IgD-negative memory B cell (primary cell): ENCODE data around the gene CDHR2. TPM values are rescaled to one million over a fixed set of nuclear protein-coding genes. Genes with fewer than 3 reads are reported as not detected.

Experiments used
- H3K27ac Mint-ChIP-seq, 3 donors: one replicate each; pipeline ENCODE4 v1.8.0; 2020 to 2022; ENCODE audit warnings: mild to moderate bottlenecking in 3 of 3, mixed read lengths in 3 of 3, moderate library complexity in 1 of 3
- H3K27me3 Mint-ChIP-seq: one replicate; pipeline ENCODE4 v1.8.0; 2021; ENCODE audit warnings: mixed read lengths
- H3K36me3 Mint-ChIP-seq: one replicate; pipeline ENCODE4 v1.8.0; 2020; ENCODE audit warnings: mild to moderate bottlenecking, mixed read lengths
- H3K4me1 Mint-ChIP-seq, 3 donors: one replicate each; pipeline ENCODE4 v1.8.0; 2020 to 2022; ENCODE audit warnings: mixed read lengths in 3 of 3, mild to moderate bottlenecking in 1 of 3
- H3K4me3 Mint-ChIP-seq, 4 donors: one replicate each; pipeline ENCODE4 v1.8.0; 2020 to 2022; ENCODE audit warnings: mild to moderate bottlenecking in 4 of 4, mixed read lengths in 4 of 4, moderate library complexity in 3 of 4
- H3K9me3 Mint-ChIP-seq, 3 donors: one replicate each; pipeline ENCODE4 v1.8.0; 2020 to 2021; ENCODE audit warnings: mixed read lengths in 3 of 3, mild to moderate bottlenecking in 1 of 3
- polyA plus RNA-seq: library from polyadenylated mRNA; unstranded; fragments of 300-500 nt; fragmentation: Illumina TruSeq; gene quantifications from one replicate; pipeline ENCODE4 v1.2.3, GENCODE V29; 2021

CDHR2 gene
- polyA plus RNA-seq, 1 donor from 2014 or later, result not detected

DNA sequence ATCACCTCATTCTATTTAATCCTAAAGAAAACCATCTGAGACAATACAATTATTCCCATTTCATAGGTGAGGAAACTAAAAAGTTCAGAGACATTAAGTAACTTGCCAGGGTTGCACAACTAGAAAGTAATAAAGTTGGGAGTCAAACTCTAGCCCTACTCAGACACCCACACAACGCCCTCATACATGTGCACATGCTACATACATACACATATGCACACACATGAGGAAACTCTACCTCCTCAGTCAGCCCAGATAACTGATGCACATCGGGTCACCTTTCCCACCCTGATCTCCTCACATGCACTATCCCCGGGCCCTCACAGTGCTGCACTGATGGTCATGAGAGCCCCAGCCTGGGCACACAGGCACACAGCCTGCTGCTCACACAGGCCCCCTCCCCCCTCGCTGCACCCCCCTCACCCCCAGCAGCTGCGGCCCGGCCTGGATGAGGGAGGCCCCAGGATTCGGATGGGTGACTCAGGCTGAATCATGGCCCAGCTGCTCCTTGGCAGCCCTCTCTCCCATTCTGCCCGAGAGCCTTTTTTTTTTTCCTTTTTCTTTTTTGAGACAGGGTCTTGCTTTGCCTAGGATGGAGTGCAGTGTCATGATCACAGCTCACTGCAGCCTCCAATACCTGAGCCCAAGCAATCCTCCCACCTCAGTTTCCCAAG, 65.8 kb downstream of the CDHR2 start:
- peaks cover 0 to 4% (median 0%) of the 10 kb centered on the region in 3 donors for H3K4me1 Mint-ChIP-seq
- peak overlapping the region in 1 of 4 donors; percentile 13 for H3K4me3 Mint-ChIP-seq
- peaks cover 56% of the 10 kb centered on the region for H3K27me3 Mint-ChIP-seq
- no peaks in the 10 kb centered on the region for H3K36me3 Mint-ChIP-seq
- H3K9me3 Mint-ChIP-seq, result peaks cover 0 to 2% (median 0%) of the 10 kb centered on the region in 3 donors
- no peak overlapping the region for H3K27ac Mint-ChIP-seq

DNA sequence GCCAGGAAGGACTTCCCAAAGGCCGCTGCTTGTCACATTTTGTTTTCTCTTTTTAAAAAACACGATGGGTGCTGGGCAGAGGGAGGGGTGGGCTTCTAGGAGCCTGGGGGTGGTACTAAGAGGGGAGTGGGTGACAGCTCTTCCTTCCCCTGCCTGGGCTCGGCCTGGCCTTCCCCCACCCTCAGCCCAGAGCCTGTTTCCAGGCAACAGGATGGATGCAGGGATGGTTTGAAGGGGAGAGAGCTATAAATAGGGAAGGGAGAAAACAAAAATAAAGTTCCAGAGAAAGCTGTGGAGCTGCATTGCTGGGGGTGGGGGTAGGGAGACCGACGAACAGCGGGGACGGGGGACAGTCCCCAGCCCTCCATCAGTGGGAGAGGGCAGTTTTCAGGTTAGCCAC, 67.4 kb downstream of the CDHR2 start:
- H3K36me3 Mint-ChIP-seq, result no peaks in the 10 kb centered on the region
- peaks cover 3 to 6% (median 5%) of the 10 kb centered on the region in 3 donors for H3K4me1 Mint-ChIP-seq
- H3K27ac Mint-ChIP-seq, result peak overlapping the region in 1 of 3 donors; percentile 57
- no peak overlapping the region for H3K4me3 Mint-ChIP-seq
- peaks cover 67% of the 10 kb centered on the region for H3K27me3 Mint-ChIP-seq
- H3K9me3 Mint-ChIP-seq, result peaks cover 0 to 2% (median 0%) of the 10 kb centered on the region in 3 donors

DNA sequence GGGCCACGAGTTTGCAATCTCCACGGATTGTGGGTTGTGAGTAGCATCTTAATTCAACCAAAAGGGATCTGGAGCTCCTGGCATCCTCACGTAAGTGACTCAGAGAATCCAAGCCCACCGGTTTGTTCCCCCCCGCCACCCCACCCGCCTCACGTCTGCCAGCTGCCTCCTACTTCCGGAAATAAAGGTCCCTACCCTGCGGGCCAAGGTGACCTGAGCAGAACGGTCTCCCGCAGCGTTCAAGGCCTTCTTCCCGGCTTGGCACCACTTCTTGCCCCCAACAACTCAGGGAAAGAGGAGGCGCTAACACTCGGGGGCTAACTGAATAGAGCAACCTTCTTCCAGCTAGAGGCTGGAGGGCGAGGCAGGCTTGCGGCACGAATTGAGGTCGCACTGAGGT, 69.6 kb downstream of the CDHR2 start:
- Mint-ChIP-seq H3K4me1 (peaks cover 3 to 6% (median 5%) of the 10 kb centered on the region in 3 donors), H3K4me3 (peak overlapping the region in 1 of 4 donors; percentile 28), H3K36me3 (no peaks in the 10 kb centered on the region), H3K27me3 (peaks cover 54% of the 10 kb centered on the region), H3K27ac (peak overlapping the region in 1 of 3 donors; percentile 31), H3K9me3 (no peaks in the 10 kb centered on the region)

DNA sequence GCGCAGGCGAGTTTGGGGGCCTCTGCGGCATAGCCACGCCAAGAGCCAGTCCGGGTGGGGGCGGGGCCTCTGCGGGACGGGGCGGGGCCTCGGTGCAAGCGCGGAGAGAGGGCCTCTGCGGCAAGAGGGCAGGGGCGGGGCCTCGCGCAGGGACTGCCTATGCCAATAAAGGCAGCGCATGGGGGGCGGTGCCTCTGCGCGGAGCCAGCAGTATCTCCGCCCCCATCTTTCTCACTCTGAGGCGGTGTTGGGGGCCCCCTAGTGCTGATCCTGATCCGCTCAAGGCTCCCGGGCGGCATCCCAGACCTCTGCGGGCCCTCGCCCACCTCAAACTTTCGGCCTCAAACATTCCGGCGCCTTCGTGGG, 70.0 kb downstream of the CDHR2 start:
- Mint-ChIP-seq H3K4me3 (peak overlapping the region in 1 of 4 donors; percentile 28), H3K27me3 (peaks cover 53% of the 10 kb centered on the region), H3K36me3 (no peaks in the 10 kb centered on the region), H3K9me3 (no peaks in the 10 kb centered on the region), H3K4me1 (peaks cover 4 to 6% (median 5%) of the 10 kb centered on the region in 3 donors), H3K27ac (peak overlapping the region in 2 of 3 donors; percentile 31 to 63)

DNA sequence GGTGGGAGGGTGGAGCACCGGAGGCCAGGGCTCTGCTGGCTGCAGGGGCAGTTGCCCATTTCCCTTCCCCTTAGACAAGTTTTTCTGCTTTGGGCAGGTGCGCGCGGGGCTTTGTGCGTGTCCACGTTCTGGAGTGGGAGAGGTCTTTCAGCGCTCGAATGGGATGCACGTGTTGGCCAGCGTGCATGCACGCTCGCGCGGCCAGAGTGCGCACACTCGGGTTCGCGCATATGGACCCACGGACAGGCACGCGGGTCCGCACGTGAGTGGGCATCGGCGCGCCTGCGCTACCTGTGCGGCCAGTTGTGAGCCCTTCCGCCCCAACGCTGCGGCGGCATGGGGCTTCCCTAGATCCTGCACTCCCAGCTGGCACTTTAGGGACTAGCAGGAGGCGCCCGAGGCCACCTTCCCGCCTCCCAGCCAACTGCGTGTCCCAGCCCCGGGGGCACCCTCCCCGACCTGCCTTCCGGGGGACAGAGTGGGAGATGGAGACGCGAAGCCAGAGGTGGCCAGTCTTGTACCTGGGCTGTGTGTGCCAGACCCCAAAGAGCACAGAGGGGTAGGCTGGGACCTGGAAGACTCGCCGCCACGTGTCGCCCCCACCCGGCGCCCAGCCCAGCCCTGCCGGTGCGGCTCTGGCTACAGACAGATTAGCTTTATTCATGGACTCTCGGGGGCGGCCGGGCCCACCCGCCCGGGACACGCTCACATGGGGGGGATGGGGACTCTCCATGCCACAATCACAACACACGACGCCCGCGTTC, 70.6 kb downstream of the CDHR2 start:
- H3K4me3 Mint-ChIP-seq, result peak overlapping the region in 1 of 4 donors; percentile 19
- H3K27me3 Mint-ChIP-seq, result peaks cover 53% of the 10 kb centered on the region
- H3K36me3 Mint-ChIP-seq, result no peaks in the 10 kb centered on the region
- peaks cover 5 to 6% (median 5%) of the 10 kb centered on the region in 3 donors for H3K4me1 Mint-ChIP-seq
- peak overlapping the region in 1 of 3 donors; percentile 63 for H3K27ac Mint-ChIP-seq
- no peaks in the 10 kb centered on the region for H3K9me3 Mint-ChIP-seq

DNA sequence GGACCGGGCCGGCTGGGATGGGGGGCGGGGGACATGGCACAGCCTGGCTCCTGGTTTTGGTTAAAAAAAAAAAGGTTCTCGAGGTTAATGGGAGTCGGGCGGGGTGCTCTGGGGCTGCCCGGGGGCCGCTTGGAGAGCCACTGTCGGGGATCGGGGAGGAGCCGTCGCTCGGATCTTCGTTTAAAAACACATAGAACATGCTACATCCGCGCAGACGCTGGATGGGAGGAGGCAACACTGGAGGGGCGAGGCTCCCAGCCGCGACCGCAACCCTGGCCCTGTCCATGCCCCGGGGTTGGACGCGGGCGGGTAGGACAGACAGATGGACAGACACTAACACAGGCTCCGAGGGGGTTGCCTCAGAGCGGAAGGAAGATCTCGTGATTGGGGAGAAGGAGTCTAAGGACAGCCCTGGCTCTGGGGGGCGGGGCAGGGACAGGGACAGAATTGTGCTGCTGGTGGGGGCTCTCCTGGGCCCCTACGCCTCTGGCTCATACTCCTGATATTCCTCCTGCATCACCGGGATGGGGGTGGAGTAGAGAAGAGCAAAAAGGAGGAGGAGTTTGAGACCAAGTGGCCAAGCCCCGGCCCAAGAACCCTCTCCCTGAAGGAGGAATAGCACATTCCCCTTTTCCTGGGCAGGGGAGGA, 71.3 kb downstream of the CDHR2 start:
- peak overlapping the region in 2 of 4 donors; percentile 19 to 86 for H3K4me3 Mint-ChIP-seq
- H3K36me3 Mint-ChIP-seq, result no peaks in the 10 kb centered on the region
- no peaks in the 10 kb centered on the region for H3K9me3 Mint-ChIP-seq
- H3K27ac Mint-ChIP-seq, result no peak overlapping the region
- H3K27me3 Mint-ChIP-seq, result peaks cover 50% of the 10 kb centered on the region
- H3K4me1 Mint-ChIP-seq, result peaks cover 5 to 6% (median 5%) of the 10 kb centered on the region in 3 donors

DNA sequence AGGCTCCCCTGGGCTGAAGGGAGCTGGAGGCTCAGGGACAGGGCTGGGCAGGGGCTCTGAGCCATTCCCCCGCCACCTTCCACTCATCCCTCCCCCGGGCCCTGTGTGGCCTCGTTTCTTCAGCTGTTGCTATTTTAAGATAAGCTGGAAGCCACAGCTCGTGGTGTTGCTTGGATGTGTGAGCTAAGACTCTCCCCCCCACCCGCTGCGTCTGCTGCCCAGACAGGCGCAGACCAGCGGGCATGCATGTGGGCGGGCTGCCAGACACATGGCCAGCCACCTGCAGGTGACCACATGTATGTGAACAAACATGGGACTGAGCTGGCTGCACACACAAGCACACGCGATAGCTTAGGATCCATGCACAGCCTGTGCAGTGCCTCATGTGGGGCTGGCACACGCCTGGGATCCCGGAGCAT, 72.5 kb downstream of the CDHR2 start:
- Mint-ChIP-seq H3K4me1 (peaks cover 5 to 8% (median 6%) of the 10 kb centered on the region in 3 donors), H3K9me3 (no peaks in the 10 kb centered on the region), H3K4me3 (no peak overlapping the region), H3K27ac (no peak overlapping the region), H3K27me3 (peaks cover 47% of the 10 kb centered on the region), H3K36me3 (no peaks in the 10 kb centered on the region)

DNA sequence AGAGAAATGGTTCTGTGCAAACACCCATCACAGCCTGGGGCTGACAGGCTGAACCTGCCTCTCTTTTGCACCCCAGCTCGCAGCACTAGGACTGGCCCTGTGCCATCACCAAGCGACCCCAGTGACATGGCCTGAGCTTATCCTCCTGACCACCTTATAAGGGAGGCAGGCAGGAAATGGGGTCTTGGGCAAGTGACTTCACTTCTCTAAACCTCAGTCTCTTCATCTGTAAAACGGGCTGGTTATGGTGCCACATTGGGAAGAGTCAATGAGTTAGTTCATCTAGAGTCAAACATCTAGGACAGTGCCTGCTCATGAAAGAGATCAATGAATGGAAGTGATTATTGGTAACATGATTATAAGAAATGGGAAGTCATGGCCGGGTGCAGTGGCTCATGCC, 75.0 kb downstream of the CDHR2 start:
- peaks cover 5 to 10% (median 8%) of the 10 kb centered on the region in 3 donors for H3K4me1 Mint-ChIP-seq
- H3K9me3 Mint-ChIP-seq, result no peaks in the 10 kb centered on the region
- no peaks in the 10 kb centered on the region for H3K36me3 Mint-ChIP-seq
- peaks cover 31% of the 10 kb centered on the region for H3K27me3 Mint-ChIP-seq
- no peak overlapping the region for H3K4me3 Mint-ChIP-seq
- H3K27ac Mint-ChIP-seq, result no peak overlapping the region

DNA sequence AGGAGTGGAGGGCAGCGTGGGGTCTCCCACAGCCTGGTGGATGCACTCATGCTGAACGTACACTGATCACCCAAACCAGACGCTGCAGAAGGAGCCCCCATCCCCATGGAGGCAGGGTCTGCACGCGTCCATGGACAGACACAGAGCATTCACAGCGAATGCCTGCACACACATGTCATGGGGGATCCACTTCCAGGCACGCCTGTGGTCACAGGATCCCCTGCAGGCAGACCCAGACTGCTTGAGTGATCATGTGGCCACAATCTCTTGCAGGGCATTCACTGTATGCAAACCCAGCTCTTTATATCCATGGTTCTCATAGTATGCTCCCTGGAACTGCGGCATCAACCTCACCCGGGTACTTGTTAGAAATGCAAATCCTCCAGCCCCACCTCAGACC, 75.8 kb downstream of the CDHR2 start:
- Mint-ChIP-seq H3K4me3 (no peak overlapping the region), H3K36me3 (no peaks in the 10 kb centered on the region), H3K27ac (no peak overlapping the region), H3K9me3 (no peaks in the 10 kb centered on the region), H3K27me3 (peaks cover 31% of the 10 kb centered on the region), H3K4me1 (peaks cover 5 to 11% (median 8%) of the 10 kb centered on the region in 3 donors)

DNA sequence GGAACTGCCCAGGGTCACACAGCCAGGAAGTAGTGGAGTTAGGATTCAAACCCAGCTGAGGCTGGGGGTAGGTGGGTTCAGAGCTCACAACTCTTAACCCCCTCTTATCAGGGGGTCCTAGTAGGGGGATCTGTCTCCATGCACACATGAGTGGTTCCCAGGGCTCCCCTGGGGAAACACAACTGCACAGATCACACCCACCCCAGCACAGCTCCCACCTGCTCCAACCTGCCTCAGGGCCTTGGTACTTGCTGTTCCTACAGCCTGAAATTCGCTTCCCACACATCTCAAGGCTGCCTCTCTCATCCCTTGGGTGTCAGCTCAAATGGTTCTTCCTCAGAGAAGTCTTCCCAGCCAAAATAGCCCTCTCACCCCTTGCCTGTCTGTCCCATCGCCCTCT, 76.4 kb downstream of the CDHR2 start:
- no peak overlapping the region for H3K4me3 Mint-ChIP-seq
- no peaks in the 10 kb centered on the region for H3K9me3 Mint-ChIP-seq
- peaks cover 1 to 10% (median 4%) of the 10 kb centered on the region in 3 donors for H3K4me1 Mint-ChIP-seq
- H3K27ac Mint-ChIP-seq, result no peak overlapping the region
- H3K27me3 Mint-ChIP-seq, result peaks cover 26% of the 10 kb centered on the region
- H3K36me3 Mint-ChIP-seq, result no peaks in the 10 kb centered on the region

DNA sequence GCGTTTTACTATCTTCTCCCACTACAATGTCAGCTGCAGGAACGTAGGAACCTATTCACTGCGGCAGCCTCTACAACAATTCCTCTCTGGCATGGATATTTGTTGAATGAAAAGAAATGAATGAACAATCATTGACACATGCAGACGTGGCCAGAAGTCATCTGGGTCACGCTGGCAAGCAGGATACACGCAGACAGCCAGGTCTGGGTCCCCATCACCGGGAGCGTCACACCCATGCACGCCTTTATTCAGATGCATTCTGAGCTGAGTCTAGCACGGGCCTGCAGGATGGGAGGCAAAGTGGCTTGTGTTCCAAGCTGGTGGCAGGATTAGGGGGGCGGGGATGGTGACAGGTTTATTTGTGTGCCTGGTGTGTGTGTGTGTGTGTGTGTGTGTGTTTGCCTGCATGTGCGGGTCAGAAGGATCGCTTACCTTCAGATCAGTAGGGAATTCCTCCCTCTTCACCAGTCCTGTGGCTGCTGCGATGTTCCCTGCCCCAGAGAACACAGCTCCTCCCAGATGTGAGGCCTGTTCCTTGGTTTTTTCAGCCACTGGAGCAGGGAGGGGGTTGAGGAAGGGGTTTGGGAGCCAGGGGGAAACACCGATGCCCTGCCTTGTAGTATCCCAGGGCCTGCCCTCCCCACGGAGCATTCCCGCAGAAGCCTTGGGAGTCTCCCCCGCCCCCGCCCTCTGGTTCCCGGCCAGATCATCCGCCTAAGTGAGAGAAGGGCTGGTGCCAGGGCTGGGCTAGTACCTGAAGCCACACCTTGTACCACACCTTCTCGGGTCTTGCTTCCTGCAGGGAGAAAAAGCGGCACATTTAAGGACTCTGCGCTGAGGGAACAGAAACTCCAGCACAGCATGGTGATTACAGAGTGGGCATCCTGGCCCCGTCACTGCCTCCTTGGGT, 77.1 kb downstream of the CDHR2 start:
- Mint-ChIP-seq H3K4me1 (peaks cover 7 to 16% (median 8%) of the 10 kb centered on the region in 3 donors), H3K27ac (no peak overlapping the region), H3K4me3 (no peak overlapping the region), H3K9me3 (no peaks in the 10 kb centered on the region), H3K36me3 (no peaks in the 10 kb centered on the region), H3K27me3 (peaks cover 31% of the 10 kb centered on the region)

DNA sequence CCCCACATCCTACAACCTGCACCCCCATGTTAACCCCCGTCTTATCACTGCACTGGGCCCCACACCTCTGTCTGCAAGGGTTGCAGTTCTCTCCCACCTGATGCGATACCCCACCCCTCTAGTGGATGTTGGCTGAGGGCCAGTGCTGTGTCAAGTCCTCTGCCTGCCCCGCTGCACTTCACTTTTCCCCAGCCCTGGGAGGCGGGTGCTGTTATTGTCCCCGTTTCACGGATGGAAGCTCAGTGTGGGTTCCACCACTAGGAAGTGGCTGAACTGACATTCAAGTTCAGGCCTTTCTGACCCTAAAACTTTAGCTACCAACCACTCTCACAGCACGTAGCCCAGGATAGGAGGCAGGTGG, 77.7 kb downstream of the CDHR2 start:
- Mint-ChIP-seq H3K27ac (no peak overlapping the region), H3K36me3 (no peaks in the 10 kb centered on the region), H3K4me3 (no peak overlapping the region), H3K27me3 (peaks cover 29% of the 10 kb centered on the region), H3K4me1 (peaks cover 8 to 16% (median 8%) of the 10 kb centered on the region in 3 donors), H3K9me3 (no peaks in the 10 kb centered on the region)

DNA sequence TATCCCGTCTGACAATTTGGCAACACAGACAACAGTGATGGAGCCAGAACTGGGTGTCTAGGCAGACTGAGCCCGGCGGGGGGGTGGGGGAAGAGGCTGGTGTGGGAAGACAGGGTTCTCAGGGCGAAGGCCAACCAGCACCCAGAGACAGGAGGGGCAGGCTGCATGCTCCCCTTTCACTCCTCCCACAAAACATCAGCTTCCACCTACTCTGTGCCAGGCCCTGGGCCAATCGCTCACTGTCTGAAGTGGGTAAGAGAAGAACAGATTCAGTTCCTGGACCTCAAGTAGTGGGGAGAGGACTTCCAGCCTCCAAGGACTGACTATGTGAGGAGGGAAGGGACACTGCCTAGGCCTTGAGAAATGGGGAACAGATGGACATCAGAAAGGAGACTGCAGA, 78.4 kb downstream of the CDHR2 start:
- H3K27ac Mint-ChIP-seq, result no peak overlapping the region
- no peaks in the 10 kb centered on the region for H3K9me3 Mint-ChIP-seq
- H3K36me3 Mint-ChIP-seq, result no peaks in the 10 kb centered on the region
- peaks cover 29% of the 10 kb centered on the region for H3K27me3 Mint-ChIP-seq
- peaks cover 8 to 16% (median 9%) of the 10 kb centered on the region in 3 donors for H3K4me1 Mint-ChIP-seq
- H3K4me3 Mint-ChIP-seq, result peak overlapping the region in 1 of 4 donors; percentile 50

DNA sequence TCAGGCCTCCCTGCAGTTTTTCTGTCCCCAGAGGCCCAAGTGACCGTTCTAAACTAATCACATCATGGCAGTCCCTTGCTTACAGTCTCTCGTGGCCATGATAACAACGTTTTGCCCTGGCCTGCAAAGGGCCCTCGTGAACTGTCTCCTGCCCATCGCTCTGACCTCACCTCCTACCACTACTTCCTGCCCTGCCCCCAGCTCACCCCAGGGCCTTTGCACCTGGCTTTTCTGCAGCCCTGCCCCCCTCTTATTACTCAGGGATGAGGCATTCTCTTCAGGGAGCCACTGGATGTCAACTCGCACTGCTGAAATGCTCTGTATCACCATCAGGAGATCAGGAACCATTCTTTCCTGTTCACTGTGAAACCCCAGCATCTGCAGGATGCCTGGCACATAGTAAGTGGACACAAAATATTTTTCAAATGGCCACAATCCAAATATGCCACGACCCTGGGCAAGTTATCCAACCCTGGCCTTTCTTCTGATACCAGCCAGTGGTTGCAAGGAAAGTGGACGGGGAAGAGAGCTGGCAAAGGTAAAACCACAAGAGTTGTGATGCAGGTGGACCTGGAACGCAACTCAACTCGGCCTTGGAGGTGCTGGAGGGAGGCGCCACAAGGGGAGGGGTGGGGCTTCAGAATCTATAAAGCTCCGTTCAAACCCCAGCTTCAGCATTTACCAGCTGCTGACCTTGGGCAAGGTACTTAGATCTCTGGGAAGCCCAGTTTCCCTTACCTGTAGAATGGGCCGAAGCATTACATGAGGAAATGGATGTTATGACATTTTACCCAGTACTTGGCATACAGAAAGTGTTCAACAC, 79.5 kb downstream of the CDHR2 start:
- Mint-ChIP-seq H3K27ac (peak overlapping the region in 1 of 3 donors; percentile 73), H3K9me3 (no peaks in the 10 kb centered on the region), H3K27me3 (peaks cover 29% of the 10 kb centered on the region), H3K4me1 (peaks cover 11 to 23% (median 14%) of the 10 kb centered on the region in 3 donors), H3K4me3 (peak overlapping the region in 3 of 4 donors; percentile 25 to 55 (median 48)), H3K36me3 (no peaks in the 10 kb centered on the region)
